Measurements from ENCODE around the gene LMF1. TPM values are rescaled to one million over a fixed set of nuclear protein-coding genes. Genes with fewer than 3 reads are reported as not detected.

LMF1 gene
- total and polyA plus RNA-seq, 8 donors: 7.6 to 121 (median 15.8) TPM

DNA sequence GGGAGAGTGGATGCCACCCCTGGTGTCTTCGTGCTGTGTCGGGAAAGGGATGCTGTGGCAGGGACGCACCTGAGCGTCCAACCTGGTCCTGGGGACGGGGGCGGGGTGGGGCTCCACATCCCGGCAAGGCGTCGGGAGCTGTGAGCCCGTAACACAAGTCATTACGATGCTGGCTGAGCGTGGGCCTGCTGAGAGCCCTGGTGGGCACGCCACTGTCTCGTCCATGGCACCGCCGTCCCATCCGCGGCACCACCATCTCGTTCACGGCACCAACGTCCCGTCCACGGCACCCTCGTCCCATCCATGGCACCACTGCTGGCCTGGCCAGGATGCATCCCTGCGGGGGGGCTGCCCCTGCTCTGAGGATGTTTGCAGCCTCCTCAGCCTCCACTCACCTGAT, 146.2 kb downstream of the LMF1 start:
- Histone ChIP-seq H3K27ac (no peak overlapping the region), H3K9me3 (no peaks in the 10 kb centered on the region), H3K27me3 (peaks cover 0 to 80% (median 9%) of the 10 kb centered on the region in 3 donors), H3K4me1 (peaks cover 0 to 9% (median 4%) of the 10 kb centered on the region in 4 donors), H3K36me3 (no peaks in the 10 kb centered on the region), H3K4me3 (no peak overlapping the region)
- no peak for DNase-seq
- intact Hi-C loops (cut with DNase I; ENCODE audit: low total_unique reads): no loop called here
- 85 to 96% (median 88%) methylated on average over 23 to 25 of the region's 25 CpGs for WGBS, 5 donors
- TF ChIP-seq EP300 (IDR thresholded peaks at IDR 0.05) (no peak), POLR2AphosphoS5 (IDR thresholded peaks at IDR 0.05) (no peak), POLR2A (IDR thresholded peaks at IDR 0.05) (no peak)
- TF ChIP-seq, protein P1, sequence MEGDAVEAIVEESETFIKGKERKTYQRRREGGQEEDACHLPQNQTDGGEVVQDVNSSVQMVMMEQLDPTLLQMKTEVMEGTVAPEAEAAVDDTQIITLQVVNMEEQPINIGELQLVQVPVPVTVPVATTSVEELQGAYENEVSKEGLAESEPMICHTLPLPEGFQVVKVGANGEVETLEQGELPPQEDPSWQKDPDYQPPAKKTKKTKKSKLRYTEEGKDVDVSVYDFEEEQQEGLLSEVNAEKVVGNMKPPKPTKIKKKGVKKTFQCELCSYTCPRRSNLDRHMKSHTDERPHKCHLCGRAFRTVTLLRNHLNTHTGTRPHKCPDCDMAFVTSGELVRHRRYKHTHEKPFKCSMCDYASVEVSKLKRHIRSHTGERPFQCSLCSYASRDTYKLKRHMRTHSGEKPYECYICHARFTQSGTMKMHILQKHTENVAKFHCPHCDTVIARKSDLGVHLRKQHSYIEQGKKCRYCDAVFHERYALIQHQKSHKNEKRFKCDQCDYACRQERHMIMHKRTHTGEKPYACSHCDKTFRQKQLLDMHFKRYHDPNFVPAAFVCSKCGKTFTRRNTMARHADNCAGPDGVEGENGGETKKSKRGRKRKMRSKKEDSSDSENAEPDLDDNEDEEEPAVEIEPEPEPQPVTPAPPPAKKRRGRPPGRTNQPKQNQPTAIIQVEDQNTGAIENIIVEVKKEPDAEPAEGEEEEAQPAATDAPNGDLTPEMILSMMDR (IDR thresholded peaks at IDR 0.05): no peak

DNA sequence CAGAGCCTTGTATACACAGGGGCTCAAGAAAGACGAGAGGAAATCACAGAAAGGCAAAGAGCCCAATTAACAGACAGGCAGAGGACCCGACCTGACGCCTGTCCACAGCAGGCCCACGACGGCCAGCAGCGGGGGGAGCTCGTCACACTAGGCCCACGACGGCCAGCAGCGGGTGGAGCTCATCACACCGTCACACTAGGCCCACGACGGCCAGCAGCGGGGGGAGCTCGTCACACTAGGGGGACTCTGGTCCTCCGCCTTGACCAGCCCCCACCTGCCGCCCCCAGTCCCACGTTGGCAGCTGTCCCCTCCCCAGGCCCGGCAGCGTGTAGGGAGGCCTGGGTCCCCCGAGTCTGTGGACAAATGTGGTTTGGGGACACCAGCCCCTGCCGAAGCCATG, 146.6 kb downstream of the LMF1 start:
- H3K4me3 ChIP-seq: no peak overlapping the region
- no peak overlapping the region for H3K27ac ChIP-seq
- TF ChIP-seq, protein P1 (IDR thresholded peaks at IDR 0.05): no peak
- no peak for TF ChIP-seq POLR2AphosphoS5 (IDR thresholded peaks at IDR 0.05)
- TF ChIP-seq POLR2A (IDR thresholded peaks at IDR 0.05): no peak
- no peak for TF ChIP-seq EP300 (IDR thresholded peaks at IDR 0.05)
- peaks cover 0 to 9% (median 4%) of the 10 kb centered on the region in 4 donors for H3K4me1 ChIP-seq
- peaks cover 0 to 84% (median 13%) of the 10 kb centered on the region in 3 donors for H3K27me3 ChIP-seq
- WGBS, 5 donors: 81 to 87% (median 84%) methylated on average over 10 to 22 of the region's 22 CpGs
- H3K36me3 ChIP-seq: no peaks in the 10 kb centered on the region
- intact Hi-C loops (cut with DNase I; ENCODE audit: low total_unique reads): no loop called here
- no peaks in the 10 kb centered on the region for H3K9me3 ChIP-seq
- DNase-seq: no peak

DNA sequence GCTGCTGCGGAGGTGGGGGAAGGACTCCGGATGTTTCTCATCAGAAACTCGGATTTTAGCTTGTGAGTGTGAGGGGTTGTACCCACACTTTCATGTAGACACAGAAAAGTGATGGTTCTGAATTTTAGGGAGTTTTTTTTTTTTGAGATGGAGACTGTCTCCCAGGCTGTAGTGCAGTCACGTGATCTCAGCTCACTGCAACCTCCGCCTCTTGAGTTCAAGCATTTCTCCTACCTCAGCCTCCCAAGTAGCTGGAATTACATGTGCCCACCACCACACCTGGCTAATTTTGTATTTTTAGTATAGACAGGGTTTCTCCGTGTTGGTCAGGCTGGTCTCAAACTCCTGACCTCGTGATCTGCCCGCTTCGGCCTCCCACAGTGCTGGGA, 147.9 kb downstream of the LMF1 start:
- intact Hi-C loops (cut with DNase I; ENCODE audit: low total_unique reads): no loop called here
- H3K4me3 ChIP-seq: no peak overlapping the region
- peaks cover 7 to 83% (median 24%) of the 10 kb centered on the region in 3 donors for H3K27me3 ChIP-seq
- 85 to 92% (median 88%) methylated on average over 8 to 9 of the region's 9 CpGs for WGBS, 5 donors
- TF ChIP-seq, protein P1 (IDR thresholded peaks at IDR 0.05): no peak
- no peak for TF ChIP-seq POLR2AphosphoS5 (IDR thresholded peaks at IDR 0.05)
- no peak for TF ChIP-seq EP300 (IDR thresholded peaks at IDR 0.05)
- TF ChIP-seq POLR2A (IDR thresholded peaks at IDR 0.05): no peak
- no peak for DNase-seq
- no peak overlapping the region for H3K27ac ChIP-seq
- no peaks in the 10 kb centered on the region for H3K36me3 ChIP-seq
- peaks cover 0 to 9% (median 4%) of the 10 kb centered on the region in 4 donors for H3K4me1 ChIP-seq
- no peaks in the 10 kb centered on the region for H3K9me3 ChIP-seq

DNA sequence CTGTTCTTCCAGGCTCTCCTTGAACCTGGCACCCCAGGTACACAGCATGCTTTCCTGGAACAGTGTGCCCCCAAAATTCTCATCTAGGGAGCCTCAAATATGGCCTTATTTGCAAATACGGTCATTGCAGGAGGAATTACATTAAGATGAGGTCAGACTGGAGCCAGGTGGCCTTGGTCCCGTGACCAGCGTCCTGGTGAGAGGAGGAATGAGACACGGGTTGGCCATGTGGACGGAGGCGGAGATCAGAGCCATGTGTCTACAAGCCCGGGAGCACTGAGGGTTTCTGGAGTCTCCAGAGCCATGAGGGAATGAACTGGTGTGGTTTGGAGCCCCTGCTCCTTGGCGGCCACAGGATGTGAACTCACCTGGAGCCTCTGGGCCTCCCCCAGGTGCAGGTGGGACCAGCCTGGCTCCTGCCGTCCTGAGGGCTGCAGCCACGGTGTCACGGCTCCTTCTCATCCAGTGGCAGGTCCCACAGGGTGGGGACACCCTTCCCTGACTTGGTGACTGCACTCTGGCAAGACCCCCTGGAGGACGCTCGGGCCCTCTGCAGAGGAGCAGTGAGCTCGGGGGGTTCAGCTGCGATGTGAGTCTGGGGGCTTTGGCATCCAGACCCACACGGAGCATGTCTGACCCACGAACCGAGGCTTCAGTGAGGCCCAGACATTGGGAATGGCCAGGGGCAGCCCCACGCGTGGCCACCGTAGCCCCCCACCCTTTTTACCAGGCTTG, 148.4 kb downstream of the LMF1 start:
- no peaks in the 10 kb centered on the region for H3K9me3 ChIP-seq
- WGBS, 5 donors: 70 to 83% (median 79%) methylated on average over 14 to 21 of the region's 21 CpGs
- DNase-seq: no peak
- no peaks in the 10 kb centered on the region for H3K36me3 ChIP-seq
- intact Hi-C loops (cut with DNase I; ENCODE audit: low total_unique reads): no loop called here
- peaks cover 7 to 86% (median 29%) of the 10 kb centered on the region in 3 donors for H3K27me3 ChIP-seq
- no peak overlapping the region for H3K27ac ChIP-seq
- peaks cover 0 to 12% (median 4%) of the 10 kb centered on the region in 4 donors for H3K4me1 ChIP-seq
- TF ChIP-seq, protein P1 (IDR thresholded peaks at IDR 0.05): no peak
- TF ChIP-seq POLR2A (IDR thresholded peaks at IDR 0.05) (no peak), POLR2AphosphoS5 (IDR thresholded peaks at IDR 0.05) (no peak), EP300 (IDR thresholded peaks at IDR 0.05) (no peak)
- H3K4me3 ChIP-seq: no peak overlapping the region
